ENCODE data around the gene CDH8. TPM values are rescaled to one million over a fixed set of nuclear protein-coding genes. Genes with fewer than 3 reads are reported as not detected.

The CDH8 gene
- total and polyA plus RNA-seq, 2 of the 4 experiments (the other 2 are of a cell fraction) = not detected

DNA sequence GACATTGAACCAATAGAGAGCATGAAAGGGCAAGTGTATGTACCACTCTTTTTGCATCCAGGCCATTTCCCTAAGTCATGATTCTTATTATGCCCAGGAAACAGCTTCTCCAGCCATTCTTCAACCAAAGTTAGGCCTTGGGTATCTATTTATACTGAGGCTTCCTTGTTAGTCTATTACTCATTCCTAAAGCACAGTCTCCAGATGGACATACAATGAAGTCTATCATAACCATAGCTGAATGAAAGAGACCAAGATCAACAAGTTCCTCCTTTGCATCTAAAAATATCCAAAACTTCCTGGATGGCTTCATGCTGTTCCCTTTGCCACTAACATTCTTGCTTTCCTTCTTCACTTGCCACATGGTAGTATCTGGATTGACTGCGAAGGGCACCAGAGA, 265.9 kb downstream of the CDH8 start:
- H3K27me3 ChIP-seq (ENCODE audit: control insufficient read depth, insufficient read depth, low read length) = no peaks in the 10 kb centered on the region
- ATAC-seq (ENCODE audit: low read depth) = no peak
- no peak overlapping the region for H3K14ac ChIP-seq (replicated peaks; ENCODE audit: low read depth, low read length)
- H3K4me2 ChIP-seq (ENCODE audit: low read depth, low read length) = no peak overlapping the region
- H2BK120ac ChIP-seq (ENCODE audit: low read depth, low read length) = no peak overlapping the region
- H3K23ac ChIP-seq (ENCODE audit: low read depth, low read length) = no peak overlapping the region
- no peak overlapping the region for H3K27ac ChIP-seq (ENCODE audit: insufficient read depth, low read length)
- no peak overlapping the region for H4K5ac ChIP-seq (ENCODE audit: low read depth, low read length)
- no peak overlapping the region for H4K91ac ChIP-seq (ENCODE audit: insufficient read depth, low read depth, low read length)
- dilution Hi-C loops (cut with HindIII; ENCODE audit: low sequenced_read_pairs, unreplicated experiment) (no loop called here), in situ Hi-C loops (cut with MboI; ENCODE audit: low sequenced_read_pairs) (no loop called here), intact Hi-C loops (cut with micrococcal nuclease) (no loop called here)
- no CpG with 5 or more reads among the region's 1 CpG for WGBS, 2 experiments (ENCODE audit: extremely low coverage in 2 of 2, insufficient read length in 1 of 2)
- H3K18ac ChIP-seq (ENCODE audit: low read depth, low read length) = no peak overlapping the region
- BruUV-seq (replicated peaks) = no TSS peak
- no peak overlapping the region for H4K8ac ChIP-seq (ENCODE audit: low read depth in 2 of 2, low read length in 2 of 2)
- DNase-seq = no peak
- no peak overlapping the region for H3K4ac ChIP-seq (ENCODE audit: low read depth, low read length)
- H3K9ac ChIP-seq (ENCODE audit: low read depth, low read length) = no peak overlapping the region
- TF ChIP-seq, protein P1, sequence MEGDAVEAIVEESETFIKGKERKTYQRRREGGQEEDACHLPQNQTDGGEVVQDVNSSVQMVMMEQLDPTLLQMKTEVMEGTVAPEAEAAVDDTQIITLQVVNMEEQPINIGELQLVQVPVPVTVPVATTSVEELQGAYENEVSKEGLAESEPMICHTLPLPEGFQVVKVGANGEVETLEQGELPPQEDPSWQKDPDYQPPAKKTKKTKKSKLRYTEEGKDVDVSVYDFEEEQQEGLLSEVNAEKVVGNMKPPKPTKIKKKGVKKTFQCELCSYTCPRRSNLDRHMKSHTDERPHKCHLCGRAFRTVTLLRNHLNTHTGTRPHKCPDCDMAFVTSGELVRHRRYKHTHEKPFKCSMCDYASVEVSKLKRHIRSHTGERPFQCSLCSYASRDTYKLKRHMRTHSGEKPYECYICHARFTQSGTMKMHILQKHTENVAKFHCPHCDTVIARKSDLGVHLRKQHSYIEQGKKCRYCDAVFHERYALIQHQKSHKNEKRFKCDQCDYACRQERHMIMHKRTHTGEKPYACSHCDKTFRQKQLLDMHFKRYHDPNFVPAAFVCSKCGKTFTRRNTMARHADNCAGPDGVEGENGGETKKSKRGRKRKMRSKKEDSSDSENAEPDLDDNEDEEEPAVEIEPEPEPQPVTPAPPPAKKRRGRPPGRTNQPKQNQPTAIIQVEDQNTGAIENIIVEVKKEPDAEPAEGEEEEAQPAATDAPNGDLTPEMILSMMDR (conservative IDR thresholded peaks at IDR 0.05; ENCODE audit: low read depth, low read length) = no peak
- TF ChIP-seq POLR2A (IDR thresholded peaks at IDR 0.05; ENCODE audit: low read depth, low read length) = no peak
- TF ChIP-seq BHLHE40 (IDR thresholded peaks at IDR 0.05; ENCODE audit: low read depth, low read length) = no peak
- no peak for TF ChIP-seq FOS (IDR thresholded peaks at IDR 0.05; ENCODE audit: low read depth, low read length)
- TF ChIP-seq, protein P2, sequence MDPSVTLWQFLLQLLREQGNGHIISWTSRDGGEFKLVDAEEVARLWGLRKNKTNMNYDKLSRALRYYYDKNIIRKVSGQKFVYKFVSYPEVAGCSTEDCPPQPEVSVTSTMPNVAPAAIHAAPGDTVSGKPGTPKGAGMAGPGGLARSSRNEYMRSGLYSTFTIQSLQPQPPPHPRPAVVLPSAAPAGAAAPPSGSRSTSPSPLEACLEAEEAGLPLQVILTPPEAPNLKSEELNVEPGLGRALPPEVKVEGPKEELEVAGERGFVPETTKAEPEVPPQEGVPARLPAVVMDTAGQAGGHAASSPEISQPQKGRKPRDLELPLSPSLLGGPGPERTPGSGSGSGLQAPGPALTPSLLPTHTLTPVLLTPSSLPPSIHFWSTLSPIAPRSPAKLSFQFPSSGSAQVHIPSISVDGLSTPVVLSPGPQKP (IDR thresholded peaks at IDR 0.05; ENCODE audit: borderline replicate concordance, low read depth, low read length) = no peak
- H3K9me3 ChIP-seq (ENCODE audit: control insufficient read depth, insufficient read depth, low read length) = peaks cover 7% of the 10 kb centered on the region
- no peak overlapping the region for H2BK5ac ChIP-seq (ENCODE audit: low read depth, low read length, poor library complexity, severe bottlenecking)
- H3K4me1 ChIP-seq (ENCODE audit: control insufficient read depth, insufficient read depth, low read length) = no peaks in the 10 kb centered on the region
- ChIA-PET CTCF (no interaction called here), POLR2A (ENCODE audit: unreplicated experiment) (no interaction called here)
- no peaks in the 10 kb centered on the region for H3K36me3 ChIP-seq (ENCODE audit: control insufficient read depth, insufficient read depth, low read length)
- H4K20me1 ChIP-seq (ENCODE audit: insufficient read depth, low read length) = no peaks in the 10 kb centered on the region
- no peak overlapping the region for H3K56ac ChIP-seq (ENCODE audit: extremely low read depth, insufficient read depth, low read length)
- no peak overlapping the region for H2AK5ac ChIP-seq (ENCODE audit: low read depth, low read length)
- H2AK9ac ChIP-seq (replicated peaks; ENCODE audit: low read depth, low read length, poor library complexity) = no peak overlapping the region
- H3K4me3 ChIP-seq (ENCODE audit: insufficient read depth, low read depth, low read length) = no peak overlapping the region
- H2AFZ ChIP-seq (replicated peaks; ENCODE audit: low read length, poor library complexity) = no peak overlapping the region
- no peaks in the 10 kb centered on the region for H3K79me1 ChIP-seq (ENCODE audit: low read depth in 1 of 2, low read length in 2 of 2)
- H3K9me1 ChIP-seq (ENCODE audit: insufficient read depth, low read length) = no peaks in the 10 kb centered on the region
- no peak overlapping the region for H2BK15ac ChIP-seq (ENCODE audit: low read depth, low read length)
- no peak overlapping the region for H2BK20ac ChIP-seq (ENCODE audit: low read depth, low read length)
